NB4 (cell line): ENCODE measurements around the gene STEAP3.

Experiments
- MYC ChIP-seq: IDR thresholded peaks from 2 replicates; pipeline ENCODE4 v1.6.1; 2011; ENCODE audit warnings: low read depth, low read length
- POLR2A ChIP-seq: IDR thresholded peaks from 2 replicates; pipeline ENCODE4 v1.6.1; 2011; ENCODE audit warnings: mild to moderate bottlenecking; ENCODE audit not compliant: insufficient read length; ENCODE audit errors: extremely low read depth
- TF ChIP-seq, protein P1 (sequence below): IDR thresholded peaks from one replicate; pipeline ENCODE4 v1.5.1; 2012; ENCODE audit warnings: low read depth, low read length

- TF ChIP-seq, protein P1, sequence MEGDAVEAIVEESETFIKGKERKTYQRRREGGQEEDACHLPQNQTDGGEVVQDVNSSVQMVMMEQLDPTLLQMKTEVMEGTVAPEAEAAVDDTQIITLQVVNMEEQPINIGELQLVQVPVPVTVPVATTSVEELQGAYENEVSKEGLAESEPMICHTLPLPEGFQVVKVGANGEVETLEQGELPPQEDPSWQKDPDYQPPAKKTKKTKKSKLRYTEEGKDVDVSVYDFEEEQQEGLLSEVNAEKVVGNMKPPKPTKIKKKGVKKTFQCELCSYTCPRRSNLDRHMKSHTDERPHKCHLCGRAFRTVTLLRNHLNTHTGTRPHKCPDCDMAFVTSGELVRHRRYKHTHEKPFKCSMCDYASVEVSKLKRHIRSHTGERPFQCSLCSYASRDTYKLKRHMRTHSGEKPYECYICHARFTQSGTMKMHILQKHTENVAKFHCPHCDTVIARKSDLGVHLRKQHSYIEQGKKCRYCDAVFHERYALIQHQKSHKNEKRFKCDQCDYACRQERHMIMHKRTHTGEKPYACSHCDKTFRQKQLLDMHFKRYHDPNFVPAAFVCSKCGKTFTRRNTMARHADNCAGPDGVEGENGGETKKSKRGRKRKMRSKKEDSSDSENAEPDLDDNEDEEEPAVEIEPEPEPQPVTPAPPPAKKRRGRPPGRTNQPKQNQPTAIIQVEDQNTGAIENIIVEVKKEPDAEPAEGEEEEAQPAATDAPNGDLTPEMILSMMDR = no peak
- TF ChIP-seq POLR2A (no peak), MYC (no peak)
These were observed 46.3 kb upstream of the STEAP3 start for GRCh38 chr2:119177171-119177837.
